Loucy (cell line): ENCODE results near the gene BLVRA.

Experiments
- CTCF ChIP-seq: fragments of 200-600 bp; sonication (generic); conservative IDR thresholded peaks from 2 replicates; pipeline ENCODE4 v1.5.1; 2014; ENCODE audit warnings: mild to moderate bottlenecking, antibody characterized with exemption, low read length
- EZH2phosphoT487 ChIP-seq: fragments of 200-600 bp; IDR thresholded peaks from 2 replicates; pipeline ENCODE4 v1.6.1; 2018; ENCODE audit warnings: antibody characterized with exemption, mild to moderate bottlenecking, moderate library complexity, borderline replicate concordance

- TF ChIP-seq CTCF = no peak
- no peak for TF ChIP-seq EZH2phosphoT487
Observed at GRCh38 chr7:43844257-43844656, 85.8 kb downstream of the BLVRA start.
